Measurements from ENCODE around the gene TMEM69.
"Not testable (repeated sequence)": the region's sequence is repeated elsewhere in the genome, so short reads cannot be mapped to it uniquely, and the experiment has no call there.

Gene TMEM69

GRCh38 chr1:45730075-45730779, 42.2 kb downstream of the TMEM69 start:
- Histone ChIP-seq H3K27ac (ENCODE audit: low read depth in 2 of 2, low read length in 2 of 2) (no peak overlapping the region), H3K9me3 (ENCODE audit: control insufficient read depth in 2 of 2, low read length in 2 of 2) (no peaks in the 10 kb centered on the region), H3K36me3 (ENCODE audit: control insufficient read depth in 2 of 2, insufficient read depth in 2 of 2, low read length in 2 of 2) (peaks cover 2% of the 10 kb centered on the region in 2 donors), H3K27me3 (ENCODE audit: control insufficient read depth in 2 of 2, insufficient read depth in 2 of 2, low read length in 2 of 2) (no peaks in the 10 kb centered on the region), H3K4me3 (ENCODE audit: low read length in 2 of 2) (no peak overlapping the region), H3K4me1 (ENCODE audit: control insufficient read depth in 2 of 2, insufficient read depth in 2 of 2, low read length in 2 of 2) (no peaks in the 10 kb centered on the region), H3K9ac (ENCODE audit: low read depth in 1 of 2, low read length in 2 of 2) (no peak overlapping the region)

GRCh38 chr1:45730780-45731319, 42.9 kb downstream of the TMEM69 start:
- Histone ChIP-seq H3K9me3 (ENCODE audit: control insufficient read depth in 2 of 2, low read length in 2 of 2) (no peaks in the 10 kb centered on the region), H3K9ac (ENCODE audit: low read depth in 1 of 2, low read length in 2 of 2) (no peak overlapping the region), H3K36me3 (ENCODE audit: control insufficient read depth in 2 of 2, insufficient read depth in 2 of 2, low read length in 2 of 2) (peaks cover 2% of the 10 kb centered on the region in 2 donors), H3K27ac (ENCODE audit: low read depth in 2 of 2, low read length in 2 of 2) (no peak overlapping the region), H3K27me3 (ENCODE audit: control insufficient read depth in 2 of 2, insufficient read depth in 2 of 2, low read length in 2 of 2) (no peaks in the 10 kb centered on the region), H3K4me3 (ENCODE audit: low read length in 2 of 2) (no peak overlapping the region), H3K4me1 (ENCODE audit: control insufficient read depth in 2 of 2, insufficient read depth in 2 of 2, low read length in 2 of 2) (no peaks in the 10 kb centered on the region)

- Histone ChIP-seq H3K9me3 (ENCODE audit: control insufficient read depth in 2 of 2, low read length in 2 of 2) (no peaks in the 10 kb centered on the region), H3K27ac (ENCODE audit: low read depth in 2 of 2, low read length in 2 of 2) (no peak overlapping the region), H3K27me3 (ENCODE audit: control insufficient read depth in 2 of 2, insufficient read depth in 2 of 2, low read length in 2 of 2) (no peaks in the 10 kb centered on the region), H3K9ac (ENCODE audit: low read depth in 1 of 2, low read length in 2 of 2) (no peak overlapping the region), H3K4me3 (ENCODE audit: low read length in 2 of 2) (no peak overlapping the region), H3K4me1 (ENCODE audit: control insufficient read depth in 2 of 2, insufficient read depth in 2 of 2, low read length in 2 of 2) (no peaks in the 10 kb centered on the region), H3K36me3 (ENCODE audit: control insufficient read depth in 2 of 2, insufficient read depth in 2 of 2, low read length in 2 of 2) (peaks cover 7 to 10% of the 10 kb centered on the region in 2 donors)
Measured at GRCh38 chr1:45739137-45739536, 51.2 kb downstream of the TMEM69 start.

GRCh38 chr1:45739641-45740156, 51.7 kb downstream of the TMEM69 start:
- H3K4me1 ChIP-seq (ENCODE audit: control insufficient read depth in 2 of 2, insufficient read depth in 2 of 2, low read length in 2 of 2); H3K9me3 ChIP-seq (ENCODE audit: control insufficient read depth in 2 of 2, low read length in 2 of 2); H3K36me3 ChIP-seq (ENCODE audit: control insufficient read depth in 2 of 2, insufficient read depth in 2 of 2, low read length in 2 of 2); H3K27me3 ChIP-seq (ENCODE audit: control insufficient read depth in 2 of 2, insufficient read depth in 2 of 2, low read length in 2 of 2); H3K9ac ChIP-seq (ENCODE audit: low read depth in 1 of 2, low read length in 2 of 2); H3K27ac ChIP-seq (ENCODE audit: low read depth in 2 of 2, low read length in 2 of 2); H3K4me3 ChIP-seq (ENCODE audit: low read length in 2 of 2): not testable (repeated sequence)

Data from mucosa of rectum (tissue), 2 donors.